Measurements from ENCODE around the gene PPP1R9B. TPM values are rescaled to one million over a fixed set of nuclear protein-coding genes. Genes with fewer than 3 reads are reported as not detected.

PPP1R9B gene
- total and polyA plus RNA-seq, 4 donors, result 0.90 to 26.1 (median 7.1) TPM

DNA sequence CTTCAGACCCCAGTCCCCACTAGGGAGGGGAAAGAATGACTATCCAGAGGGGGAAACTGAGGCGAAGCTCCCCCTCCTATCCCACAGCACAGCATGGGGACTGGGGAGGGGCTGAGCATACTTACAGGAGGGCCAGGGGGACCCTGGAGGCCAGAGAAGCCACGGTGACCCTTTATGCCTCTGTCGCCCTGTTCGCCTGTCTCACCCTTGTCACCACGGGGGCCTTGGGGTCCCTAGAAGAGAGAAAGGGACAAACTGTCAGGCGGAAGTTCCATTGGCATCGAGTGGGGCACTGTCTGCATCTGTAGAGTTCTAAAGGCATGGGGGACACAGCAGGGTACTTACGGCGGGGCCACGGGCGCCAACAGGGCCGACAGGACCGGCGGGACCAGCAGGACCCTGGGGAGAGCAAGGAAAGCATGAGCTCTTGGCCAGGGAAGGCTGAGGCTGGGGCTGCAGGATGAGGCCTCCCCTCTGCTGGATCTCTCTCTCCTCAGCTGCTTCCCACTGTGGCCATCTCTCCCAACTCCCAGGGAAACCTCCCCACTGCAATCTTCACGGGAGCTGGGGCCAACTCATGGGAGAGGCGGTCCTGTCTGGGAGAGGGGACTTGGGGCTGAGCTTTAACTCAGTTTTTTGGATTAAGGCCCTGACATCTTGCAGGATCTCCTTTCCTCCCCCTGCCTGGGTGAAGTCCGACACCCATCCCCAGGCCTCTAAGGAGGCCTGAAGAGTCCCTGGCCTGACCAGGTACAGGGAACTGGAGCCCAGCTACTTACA lies 37.5 kb upstream of the PPP1R9B start:
- no peaks in the 10 kb centered on the region for H3K4me1 ChIP-seq (ENCODE audit: control insufficient read depth in 4 of 4, insufficient read depth in 4 of 4, low read length in 3 of 4)
- no peak overlapping the region for H3K9ac ChIP-seq (ENCODE audit: low read depth in 1 of 2, low read length in 2 of 2)
- no peak for DNase-seq (ENCODE audit: low spot score)
- no peak overlapping the region for H3K27ac ChIP-seq (ENCODE audit: low read depth in 1 of 2, low read length in 2 of 2)
- no peaks in the 10 kb centered on the region for H3K9me3 ChIP-seq (ENCODE audit: control insufficient read depth in 4 of 4, low read length in 3 of 4)
- 87% methylated on average over 17 of the region's 17 CpGs for WGBS
- H3K27me3 ChIP-seq (ENCODE audit: control insufficient read depth in 4 of 4, insufficient read depth in 4 of 4, low read length in 3 of 4), result no peaks in the 10 kb centered on the region
- no peak overlapping the region for H3K4me3 ChIP-seq (ENCODE audit: low read depth in 1 of 3, low read length in 3 of 3)
- H3K36me3 ChIP-seq (ENCODE audit: control insufficient read depth in 4 of 4, insufficient read depth in 3 of 4, low read depth in 1 of 4, low read length in 3 of 4), result peaks cover 0 to 2% (median 0%) of the 10 kb centered on the region in 4 donors
- TF ChIP-seq, protein P1, sequence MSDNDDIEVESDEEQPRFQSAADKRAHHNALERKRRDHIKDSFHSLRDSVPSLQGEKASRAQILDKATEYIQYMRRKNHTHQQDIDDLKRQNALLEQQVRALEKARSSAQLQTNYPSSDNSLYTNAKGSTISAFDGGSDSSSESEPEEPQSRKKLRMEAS (IDR thresholded peaks at IDR 0.05), result no peak

DNA sequence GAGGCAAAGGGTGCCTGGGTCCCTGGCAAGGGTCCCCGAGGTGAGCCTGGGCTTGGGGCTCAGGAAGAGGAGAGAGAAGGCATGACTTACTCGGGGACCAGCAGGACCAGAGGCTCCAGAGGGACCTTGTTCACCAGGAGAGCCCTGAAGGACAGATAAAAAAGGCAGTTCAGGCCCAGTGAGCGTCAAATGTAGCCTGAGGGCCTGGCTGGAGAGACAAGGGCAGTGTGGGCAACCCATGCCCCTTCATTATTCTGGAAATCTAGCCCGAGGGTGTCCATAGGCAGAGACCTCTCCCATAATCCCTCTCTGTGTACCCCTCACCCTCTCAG lies 36.9 kb upstream of the PPP1R9B start:
- TF ChIP-seq GABPA (IDR thresholded peaks at IDR 0.05 in 1 of 2, conservative IDR thresholded peaks at IDR 0.05 in 1 of 2), result no peak
- TF ChIP-seq FOXA1 (IDR thresholded peaks at IDR 0.05), result no peak
- no peak for TF ChIP-seq RAD21 (IDR thresholded peaks at IDR 0.05)
- TF ChIP-seq EGR1 (IDR thresholded peaks at IDR 0.05; ENCODE audit: low read depth in 2 of 2), result no peak
- TF ChIP-seq NR2F2 (IDR thresholded peaks at IDR 0.05), result no peak
- TF ChIP-seq, protein P2, sequence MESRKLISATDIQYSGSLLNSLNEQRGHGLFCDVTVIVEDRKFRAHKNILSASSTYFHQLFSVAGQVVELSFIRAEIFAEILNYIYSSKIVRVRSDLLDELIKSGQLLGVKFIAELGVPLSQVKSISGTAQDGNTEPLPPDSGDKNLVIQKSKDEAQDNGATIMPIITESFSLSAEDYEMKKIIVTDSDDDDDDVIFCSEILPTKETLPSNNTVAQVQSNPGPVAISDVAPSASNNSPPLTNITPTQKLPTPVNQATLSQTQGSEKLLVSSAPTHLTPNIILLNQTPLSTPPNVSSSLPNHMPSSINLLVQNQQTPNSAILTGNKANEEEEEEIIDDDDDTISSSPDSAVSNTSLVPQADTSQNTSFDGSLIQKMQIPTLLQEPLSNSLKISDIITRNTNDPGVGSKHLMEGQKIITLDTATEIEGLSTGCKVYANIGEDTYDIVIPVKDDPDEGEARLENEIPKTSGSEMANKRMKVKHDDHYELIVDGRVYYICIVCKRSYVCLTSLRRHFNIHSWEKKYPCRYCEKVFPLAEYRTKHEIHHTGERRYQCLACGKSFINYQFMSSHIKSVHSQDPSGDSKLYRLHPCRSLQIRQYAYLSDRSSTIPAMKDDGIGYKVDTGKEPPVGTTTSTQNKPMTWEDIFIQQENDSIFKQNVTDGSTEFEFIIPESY (IDR thresholded peaks at IDR 0.05), result no peak
- TF ChIP-seq HNF4A (conservative IDR thresholded peaks at IDR 0.05), result no peak
- TF ChIP-seq, protein P3, sequence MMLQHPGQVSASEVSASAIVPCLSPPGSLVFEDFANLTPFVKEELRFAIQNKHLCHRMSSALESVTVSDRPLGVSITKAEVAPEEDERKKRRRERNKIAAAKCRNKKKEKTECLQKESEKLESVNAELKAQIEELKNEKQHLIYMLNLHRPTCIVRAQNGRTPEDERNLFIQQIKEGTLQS (IDR thresholded peaks at IDR 0.05), result no peak
- TF ChIP-seq JUND (IDR thresholded peaks at IDR 0.05), result no peak
- TF ChIP-seq FOXA2 (IDR thresholded peaks at IDR 0.05), result no peak
- peaks cover 0 to 2% (median 0%) of the 10 kb centered on the region in 4 donors for H3K36me3 ChIP-seq (ENCODE audit: control insufficient read depth in 4 of 4, insufficient read depth in 3 of 4, low read depth in 1 of 4, low read length in 3 of 4)

DNA sequence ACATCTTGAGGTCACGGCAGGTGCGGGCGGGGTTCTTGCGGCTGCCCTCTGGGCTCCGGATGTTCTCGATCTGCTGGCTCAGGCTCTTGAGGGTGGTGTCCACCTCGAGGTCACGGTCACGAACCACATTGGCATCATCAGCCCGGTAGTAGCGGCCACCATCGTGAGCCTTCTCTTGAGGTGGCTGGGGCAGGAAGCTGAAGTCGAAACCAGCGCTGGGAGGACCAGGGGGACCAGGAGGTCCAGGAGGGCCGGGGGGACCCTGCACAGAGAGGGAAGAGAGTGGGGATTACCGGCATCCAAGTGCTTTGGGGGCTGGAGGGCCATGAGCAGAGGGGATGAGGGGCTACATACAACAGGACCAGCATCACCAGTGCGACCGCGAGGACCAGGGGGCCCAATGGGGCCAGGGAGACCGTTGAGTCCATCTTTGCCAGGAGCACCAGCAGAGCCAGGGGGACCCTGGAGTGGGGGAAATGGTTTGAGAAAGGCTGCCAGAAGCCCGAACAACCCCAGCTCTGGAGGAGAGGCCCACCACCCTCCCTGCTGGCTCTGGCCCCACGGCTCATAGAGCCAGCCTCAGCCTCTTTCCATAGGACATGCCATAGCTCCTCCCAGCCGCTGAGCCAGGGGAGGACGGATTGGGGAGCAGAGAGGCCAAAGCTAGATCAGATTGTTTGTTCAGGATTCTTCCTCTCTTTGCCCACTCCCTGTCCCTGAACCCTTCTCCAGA lies 36.4 kb upstream of the PPP1R9B start:
- Histone ChIP-seq H3K27ac (ENCODE audit: low read depth in 1 of 2, low read length in 2 of 2) (no peak overlapping the region), H3K9me3 (ENCODE audit: control insufficient read depth in 4 of 4, low read length in 3 of 4) (no peaks in the 10 kb centered on the region), H3K27me3 (ENCODE audit: control insufficient read depth in 4 of 4, insufficient read depth in 4 of 4, low read length in 3 of 4) (no peaks in the 10 kb centered on the region), H3K36me3 (ENCODE audit: control insufficient read depth in 4 of 4, insufficient read depth in 3 of 4, low read depth in 1 of 4, low read length in 3 of 4) (peaks cover 0 to 2% (median 0%) of the 10 kb centered on the region in 4 donors), H3K4me1 (ENCODE audit: control insufficient read depth in 4 of 4, insufficient read depth in 4 of 4, low read length in 3 of 4) (no peaks in the 10 kb centered on the region), H3K4me3 (ENCODE audit: low read depth in 1 of 3, low read length in 3 of 3) (no peak overlapping the region), H3K9ac (ENCODE audit: low read depth in 1 of 2, low read length in 2 of 2) (no peak overlapping the region)
- 88% methylated on average over 24 of the region's 24 CpGs for WGBS
- no peak for DNase-seq (ENCODE audit: low spot score)
- TF ChIP-seq, protein P2 (IDR thresholded peaks at IDR 0.05), result no peak
- TF ChIP-seq NR2F2 (IDR thresholded peaks at IDR 0.05), result no peak
- no peak for TF ChIP-seq YY1 (IDR thresholded peaks at IDR 0.05)
- no peak for TF ChIP-seq TAF1 (conservative IDR thresholded peaks at IDR 0.05)
- no peak for TF ChIP-seq SP1 (IDR thresholded peaks at IDR 0.05)
- TF ChIP-seq HNF4G (IDR thresholded peaks at IDR 0.05), result no peak
- no peak for TF ChIP-seq REST (IDR thresholded peaks at IDR 0.05)
- TF ChIP-seq RAD21 (IDR thresholded peaks at IDR 0.05), result no peak
- TF ChIP-seq GABPA (IDR thresholded peaks at IDR 0.05 in 1 of 2, conservative IDR thresholded peaks at IDR 0.05 in 1 of 2), result no peak
- no peak for TF ChIP-seq JUND (IDR thresholded peaks at IDR 0.05)
- TF ChIP-seq RXRA (IDR thresholded peaks at IDR 0.05), result no peak
- no peak for TF ChIP-seq HNF4A (conservative IDR thresholded peaks at IDR 0.05)
- TF ChIP-seq, protein P1 (IDR thresholded peaks at IDR 0.05), result no peak
- TF ChIP-seq FOXA1 (IDR thresholded peaks at IDR 0.05), result no peak
- no peak for TF ChIP-seq EGR1 (IDR thresholded peaks at IDR 0.05; ENCODE audit: low read depth in 2 of 2)

More for the DNA sequence above, 36.9 kb upstream of the PPP1R9B start:
- Histone ChIP-seq H3K4me1 (ENCODE audit: control insufficient read depth in 4 of 4, insufficient read depth in 4 of 4, low read length in 3 of 4) (no peaks in the 10 kb centered on the region), H3K27ac (ENCODE audit: low read depth in 1 of 2, low read length in 2 of 2) (no peak overlapping the region), H3K27me3 (ENCODE audit: control insufficient read depth in 4 of 4, insufficient read depth in 4 of 4, low read length in 3 of 4) (no peaks in the 10 kb centered on the region), H3K9me3 (ENCODE audit: control insufficient read depth in 4 of 4, low read length in 3 of 4) (no peaks in the 10 kb centered on the region), H3K9ac (ENCODE audit: low read depth in 1 of 2, low read length in 2 of 2) (no peak overlapping the region), H3K4me3 (ENCODE audit: low read depth in 1 of 3, low read length in 3 of 3) (no peak overlapping the region)
- 76% methylated on average over 4 of the region's 4 CpGs for WGBS
- DNase-seq (ENCODE audit: low spot score), result no peak

All from liver (tissue), 9 donors.